ENCODE data around the gene DESI2. TPM values are rescaled to one million over a fixed set of nuclear protein-coding genes. Genes with fewer than 3 reads are reported as not detected.
"Not testable (repeated sequence)": the region's sequence is repeated elsewhere in the genome, so short reads cannot be mapped to it uniquely, and the experiment has no call there.

DESI2 gene
- total and polyA plus RNA-seq, 8 donors, result 48.3 to 77.0 (median 67.7) TPM

DNA sequence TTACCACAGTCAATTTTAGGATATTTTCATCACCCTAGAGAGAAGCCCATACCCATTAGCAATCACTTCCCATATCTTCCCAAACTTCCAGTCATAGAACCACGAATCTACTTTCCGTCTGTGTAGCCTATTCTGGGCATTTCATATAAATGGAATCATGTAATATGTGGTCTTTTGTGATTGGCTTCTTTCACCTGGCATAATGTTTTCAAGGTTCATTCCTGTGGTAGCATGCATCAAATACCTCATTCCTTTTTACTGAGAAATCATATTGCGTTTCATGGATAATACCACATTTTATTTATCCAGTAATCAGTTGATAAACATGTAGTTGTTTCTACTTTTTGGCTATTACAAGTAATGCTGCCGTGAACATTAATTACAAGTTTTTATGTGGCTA is 21.5 kb downstream of the DESI2 start:
- Histone ChIP-seq H3K27ac (no peak overlapping the region), H3K9me3 (no peaks in the 10 kb centered on the region), H3K4me1 (peaks cover 6 to 22% of the 10 kb centered on the region in 2 donors), H3K36me3 (no peaks in the 10 kb centered on the region), H3K27me3 (no peaks in the 10 kb centered on the region), H3K4me3 (no peak overlapping the region)
- ATAC-seq, result no peak
- DNase-seq, result no peak
- TF ChIP-seq, protein P1, sequence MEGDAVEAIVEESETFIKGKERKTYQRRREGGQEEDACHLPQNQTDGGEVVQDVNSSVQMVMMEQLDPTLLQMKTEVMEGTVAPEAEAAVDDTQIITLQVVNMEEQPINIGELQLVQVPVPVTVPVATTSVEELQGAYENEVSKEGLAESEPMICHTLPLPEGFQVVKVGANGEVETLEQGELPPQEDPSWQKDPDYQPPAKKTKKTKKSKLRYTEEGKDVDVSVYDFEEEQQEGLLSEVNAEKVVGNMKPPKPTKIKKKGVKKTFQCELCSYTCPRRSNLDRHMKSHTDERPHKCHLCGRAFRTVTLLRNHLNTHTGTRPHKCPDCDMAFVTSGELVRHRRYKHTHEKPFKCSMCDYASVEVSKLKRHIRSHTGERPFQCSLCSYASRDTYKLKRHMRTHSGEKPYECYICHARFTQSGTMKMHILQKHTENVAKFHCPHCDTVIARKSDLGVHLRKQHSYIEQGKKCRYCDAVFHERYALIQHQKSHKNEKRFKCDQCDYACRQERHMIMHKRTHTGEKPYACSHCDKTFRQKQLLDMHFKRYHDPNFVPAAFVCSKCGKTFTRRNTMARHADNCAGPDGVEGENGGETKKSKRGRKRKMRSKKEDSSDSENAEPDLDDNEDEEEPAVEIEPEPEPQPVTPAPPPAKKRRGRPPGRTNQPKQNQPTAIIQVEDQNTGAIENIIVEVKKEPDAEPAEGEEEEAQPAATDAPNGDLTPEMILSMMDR (IDR thresholded peaks at IDR 0.05), result no peak
- intact Hi-C loops (cut with DNase I), result no loop called here

DNA sequence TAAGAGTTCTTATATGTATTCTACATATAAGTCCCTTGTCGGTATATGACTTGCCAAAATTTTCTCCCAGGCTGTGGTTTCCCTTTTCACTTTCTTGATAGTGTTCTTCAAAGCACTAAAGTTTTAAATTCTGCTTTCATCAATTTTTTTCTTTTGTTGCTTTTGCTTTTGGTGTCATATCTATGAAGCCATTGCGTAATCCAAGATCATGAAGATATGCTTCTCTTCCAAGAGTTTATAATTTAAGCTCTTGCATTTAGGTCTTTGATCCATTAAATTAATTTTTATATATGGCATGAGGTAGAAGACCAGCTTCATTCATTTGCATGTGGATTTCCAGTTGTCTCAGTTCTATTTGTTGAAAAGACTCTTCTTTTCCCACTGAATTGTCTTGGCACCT is 22.2 kb downstream of the DESI2 start:
- intact Hi-C loops (cut with DNase I), result no loop called here
- no peak for ATAC-seq
- Histone ChIP-seq H3K9me3 (no peaks in the 10 kb centered on the region), H3K4me3 (no peak overlapping the region), H3K36me3 (no peaks in the 10 kb centered on the region), H3K4me1 (peaks cover 6 to 28% of the 10 kb centered on the region in 2 donors), H3K27me3 (no peaks in the 10 kb centered on the region), H3K27ac (no peak overlapping the region)
- no peak for DNase-seq
- TF ChIP-seq, protein P1 (IDR thresholded peaks at IDR 0.05), result no peak

DNA sequence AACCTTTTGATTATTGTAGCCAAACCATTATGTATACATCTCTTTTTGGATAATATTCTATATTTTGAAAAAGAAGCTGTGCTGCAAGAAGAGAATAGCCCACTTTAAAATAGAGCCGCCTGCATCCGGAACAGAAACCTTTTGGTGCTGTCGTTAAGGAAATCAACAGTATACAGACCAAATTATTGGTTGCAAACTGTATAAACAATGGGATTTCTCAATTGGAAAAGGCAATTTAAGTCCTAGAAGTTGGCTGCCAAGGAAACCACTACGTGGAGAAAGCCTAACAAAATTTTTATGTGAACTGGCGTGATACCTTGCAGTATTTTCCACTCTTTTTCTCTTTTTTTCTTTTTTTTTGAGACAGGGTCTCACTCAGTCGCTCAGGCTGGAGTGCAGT is 25.8 kb downstream of the DESI2 start:
- ATAC-seq, result peak; percentile 64
- H3K4me1 ChIP-seq, result peaks cover 0 to 29% of the 10 kb centered on the region in 2 donors
- H3K9me3 ChIP-seq, result no peaks in the 10 kb centered on the region
- intact Hi-C loops (cut with DNase I), result no loop called here
- peak in 2 of 4 donors; percentile 74 to 86 for DNase-seq
- no peaks in the 10 kb centered on the region for H3K27me3 ChIP-seq
- TF ChIP-seq, protein P1 (IDR thresholded peaks at IDR 0.05), result no peak
- H3K36me3 ChIP-seq, result peaks cover 0 to 4% of the 10 kb centered on the region in 2 donors
- no peak overlapping the region for H3K4me3 ChIP-seq
- H3K27ac ChIP-seq, result peak overlapping the region; percentile 30 to 48

DNA sequence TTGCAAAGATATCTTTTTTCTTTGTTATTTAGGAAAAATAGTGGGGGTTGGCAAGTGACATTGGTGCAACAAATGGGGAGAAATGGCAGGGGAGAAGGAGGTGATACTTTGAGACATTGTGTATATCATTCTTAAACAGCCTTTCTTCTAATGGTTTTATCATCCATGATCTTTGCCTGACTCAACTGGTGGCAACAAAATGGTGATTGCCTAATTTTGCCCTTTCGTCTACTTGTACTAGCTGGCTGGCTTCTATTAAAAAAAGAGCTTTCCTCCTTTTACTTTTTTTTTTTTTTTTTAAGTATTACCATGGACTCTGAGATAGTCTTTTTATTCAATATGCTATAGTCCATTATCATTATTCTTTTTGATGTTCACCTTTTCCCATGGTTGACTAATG is 27.7 kb downstream of the DESI2 start:
- H3K27ac ChIP-seq, result no peak overlapping the region
- H3K36me3 ChIP-seq, result peaks cover 0 to 4% of the 10 kb centered on the region in 2 donors
- H3K4me3 ChIP-seq, result no peak overlapping the region
- DNase-seq (no peak), ATAC-seq (no peak)
- no peaks in the 10 kb centered on the region for H3K9me3 ChIP-seq
- intact Hi-C loops (cut with DNase I), result no loop called here
- H3K4me1 ChIP-seq, result peaks cover 0 to 29% of the 10 kb centered on the region in 2 donors
- H3K27me3 ChIP-seq, result no peaks in the 10 kb centered on the region
- TF ChIP-seq, protein P1 (IDR thresholded peaks at IDR 0.05), result no peak

DNA sequence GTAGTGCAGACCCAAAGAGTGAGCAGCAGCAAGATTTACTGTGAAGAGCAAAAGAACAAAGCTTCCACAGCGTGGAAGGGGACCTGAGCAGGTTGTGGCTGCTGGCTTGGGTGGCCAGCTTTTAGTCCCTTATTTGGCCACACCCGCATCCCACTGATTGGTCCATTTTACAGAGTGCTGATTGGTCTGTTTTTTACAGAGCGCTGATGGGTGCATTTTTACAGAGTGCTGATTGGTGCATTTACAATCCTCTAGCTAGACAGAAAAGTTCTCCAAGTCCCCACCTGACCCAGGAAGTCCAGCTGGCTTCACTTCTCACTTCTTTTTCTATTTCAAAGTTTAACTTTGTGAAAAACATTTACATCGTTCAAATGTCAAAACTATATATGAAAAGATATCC is 29.2 kb downstream of the DESI2 start:
- ATAC-seq; intact Hi-C loops (cut with DNase I); H3K27ac ChIP-seq; H3K9me3 ChIP-seq; DNase-seq; H3K27me3 ChIP-seq; H3K4me3 ChIP-seq: not testable (repeated sequence)
- H3K36me3 ChIP-seq, result peaks cover 0 to 10% of the 10 kb centered on the region in 2 donors
- peaks cover 0 to 29% of the 10 kb centered on the region in 2 donors for H3K4me1 ChIP-seq

DNA sequence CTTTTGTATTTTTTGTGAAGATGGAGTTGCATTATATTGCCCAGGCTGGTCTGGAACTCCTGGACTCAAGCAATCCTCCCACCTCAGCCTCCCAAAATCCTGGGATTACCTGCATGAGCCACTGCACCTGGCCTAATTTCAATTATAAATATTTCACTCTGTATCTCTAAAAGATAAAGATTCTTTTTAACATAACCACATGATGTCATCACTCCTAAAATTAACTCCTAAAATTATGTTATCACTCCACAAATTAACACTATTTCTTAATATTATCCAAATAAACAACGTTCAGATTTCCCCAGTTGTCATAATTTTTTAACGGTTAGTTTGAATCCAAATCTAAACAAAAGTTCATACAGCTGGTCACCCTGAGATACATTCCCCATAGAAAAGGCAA is 43.0 kb downstream of the DESI2 start:
- no peaks in the 10 kb centered on the region for H3K9me3 ChIP-seq
- intact Hi-C loops (cut with DNase I), result no loop called here
- no peaks in the 10 kb centered on the region for H3K4me1 ChIP-seq
- DNase-seq (no peak), ATAC-seq (no peak)
- no peak overlapping the region for H3K4me3 ChIP-seq
- TF ChIP-seq, protein P1 (IDR thresholded peaks at IDR 0.05), result no peak
- H3K36me3 ChIP-seq, result peaks cover 5 to 97% of the 10 kb centered on the region in 2 donors
- H3K27me3 ChIP-seq, result no peaks in the 10 kb centered on the region
- H3K27ac ChIP-seq, result no peak overlapping the region
